Activated T-cell treated with anti-CD3 and anti-CD28 coated beads for 24 hours (primary cell): Measurements from ENCODE around the gene IKZF4.
"Not testable (repeated sequence)": the region's sequence is repeated elsewhere in the genome, so short reads cannot be mapped to it uniquely, and the experiment has no call there.

Source experiments
- DNase-seq: peaks from one replicate; pipeline ENCODE4 v3.0.0-alpha.2; 2020; ENCODE audit warnings: low read depth

IKZF4 gene

GRCh38 chr12:55999522-55999921, 21.3 kb upstream of the IKZF4 start:
- DNase-seq: not testable (repeated sequence)

DNA sequence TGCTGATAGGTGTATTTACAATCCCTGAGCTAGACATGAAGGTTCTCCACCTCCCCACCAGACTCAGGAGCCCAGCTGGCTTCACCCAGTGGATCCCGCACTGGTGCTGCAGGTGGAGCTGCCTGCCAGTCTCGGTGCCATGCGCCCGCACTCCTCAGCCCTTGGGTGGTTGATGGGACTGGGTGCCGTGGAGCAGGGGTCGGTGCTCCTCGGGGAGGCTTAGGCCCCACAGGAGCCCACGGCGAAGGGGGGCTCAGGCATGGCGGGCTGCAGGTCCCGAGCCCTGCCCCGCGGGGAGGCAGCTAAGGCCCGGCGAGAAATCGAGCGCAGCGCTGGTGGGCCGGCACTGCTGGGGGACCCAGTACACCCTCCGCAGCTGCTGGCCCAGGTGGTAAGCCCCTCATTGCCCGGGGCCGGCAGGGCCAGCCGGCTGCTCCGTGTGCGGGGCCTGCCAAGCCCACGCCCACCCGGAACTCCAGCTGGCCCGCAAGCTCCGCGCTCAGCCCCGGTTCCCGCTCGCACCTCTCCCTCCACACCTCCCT, 20.8 kb upstream of the IKZF4 start:
- not testable (repeated sequence) for DNase-seq

DNA sequence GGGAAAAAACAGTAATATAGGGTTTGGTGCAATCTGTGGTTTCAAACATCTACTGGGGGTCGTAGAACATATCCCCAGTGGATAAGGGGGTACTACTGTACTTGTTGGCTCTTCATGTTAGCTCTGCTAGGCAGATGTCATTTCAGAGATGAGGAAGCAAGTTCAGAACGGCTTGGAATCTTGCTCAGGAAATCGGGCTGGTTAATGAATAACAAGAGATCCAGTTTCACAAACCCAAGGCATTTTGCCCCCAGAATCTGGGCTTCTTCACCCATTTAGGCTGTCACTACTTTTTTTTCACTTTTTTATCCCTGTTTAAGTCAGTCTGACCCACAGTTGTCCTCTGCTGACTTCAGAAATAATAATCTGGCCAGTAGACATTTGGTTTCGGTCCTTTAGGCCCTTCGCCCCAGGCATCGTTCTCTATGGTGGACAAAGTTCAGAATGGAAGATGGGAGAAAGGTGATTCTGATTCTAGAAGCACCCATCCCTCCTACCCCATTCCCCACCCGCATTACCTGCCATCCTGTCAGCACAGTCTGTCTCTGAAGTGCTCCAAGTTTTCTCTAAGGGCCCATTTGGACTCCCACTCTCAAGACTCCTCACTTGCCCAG, 19.2 kb upstream of the IKZF4 start:
- no peak for DNase-seq

DNA sequence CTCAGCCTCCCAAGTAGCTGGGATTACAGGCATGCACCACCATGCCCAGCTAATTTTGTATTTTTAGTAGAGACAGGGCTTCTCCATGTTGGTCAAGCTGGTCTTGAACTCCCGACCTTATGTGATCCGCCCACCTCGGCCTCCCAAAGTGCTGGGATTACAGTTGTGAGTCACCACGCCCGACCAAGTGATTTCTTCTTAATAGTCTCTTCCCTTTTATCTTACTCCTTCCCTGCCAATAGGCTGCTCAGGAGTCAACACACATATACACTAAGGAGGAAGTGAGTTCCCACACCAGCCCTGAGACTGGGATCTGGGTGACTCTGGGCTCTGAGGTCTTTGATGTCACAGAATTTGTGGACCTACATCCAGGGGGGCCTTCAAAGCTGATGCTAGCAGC, 17.5 kb upstream of the IKZF4 start:
- DNase-seq: not testable (repeated sequence)

- DNase-seq: no peak
These were observed 16.6 kb upstream of the IKZF4 start for GRCh38 chr12:56004211-56004610.

DNA sequence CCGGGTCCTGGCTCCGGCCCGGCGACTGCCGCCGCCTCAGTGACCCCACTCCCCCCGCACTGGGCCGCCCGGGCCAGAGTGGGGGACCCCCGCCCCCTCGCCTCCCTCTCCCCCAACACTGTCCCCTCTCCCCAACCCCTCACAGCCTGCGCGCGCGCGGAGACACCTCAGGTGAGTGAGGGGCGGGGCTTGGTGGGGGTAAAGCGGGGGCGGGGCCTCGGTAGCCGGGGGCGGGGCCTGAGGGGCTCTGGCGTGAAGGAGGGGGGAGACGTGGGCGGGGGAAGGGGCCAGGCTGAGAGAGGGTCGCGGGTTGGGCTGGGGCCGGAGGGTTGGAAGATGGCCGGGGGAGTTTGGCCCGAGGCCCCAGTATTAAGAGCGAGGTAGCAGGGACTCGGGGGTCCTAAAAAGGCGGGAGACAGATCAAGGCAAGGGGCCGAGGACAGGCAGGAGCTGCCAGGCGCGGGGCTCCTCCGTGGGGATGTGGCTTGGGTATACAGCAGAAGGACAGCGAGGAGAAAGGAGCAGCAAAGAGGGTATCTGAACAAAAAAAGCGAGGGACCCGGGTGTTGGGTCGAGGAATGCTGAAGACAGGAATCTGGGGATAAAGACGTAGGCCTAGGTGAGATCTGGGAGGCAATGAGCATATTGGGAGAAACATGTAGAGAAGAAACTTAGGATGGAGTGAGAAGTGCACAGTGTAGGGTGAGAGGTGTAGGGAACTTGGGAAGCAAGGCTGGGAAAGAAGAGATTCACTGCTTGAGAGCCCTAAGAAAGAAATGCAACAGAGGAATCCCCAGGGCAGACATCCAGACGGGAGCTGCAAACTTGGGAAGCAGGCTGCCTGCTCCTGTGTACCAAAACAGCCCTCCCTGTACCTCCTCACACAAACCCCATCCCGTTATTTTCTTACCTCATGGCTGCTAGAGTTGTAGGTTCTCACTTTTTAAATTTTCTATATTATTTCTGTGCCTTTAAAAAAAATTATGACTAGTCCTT, 13.0 kb upstream of the IKZF4 start:
- peak; percentile 40 for DNase-seq

DNA sequence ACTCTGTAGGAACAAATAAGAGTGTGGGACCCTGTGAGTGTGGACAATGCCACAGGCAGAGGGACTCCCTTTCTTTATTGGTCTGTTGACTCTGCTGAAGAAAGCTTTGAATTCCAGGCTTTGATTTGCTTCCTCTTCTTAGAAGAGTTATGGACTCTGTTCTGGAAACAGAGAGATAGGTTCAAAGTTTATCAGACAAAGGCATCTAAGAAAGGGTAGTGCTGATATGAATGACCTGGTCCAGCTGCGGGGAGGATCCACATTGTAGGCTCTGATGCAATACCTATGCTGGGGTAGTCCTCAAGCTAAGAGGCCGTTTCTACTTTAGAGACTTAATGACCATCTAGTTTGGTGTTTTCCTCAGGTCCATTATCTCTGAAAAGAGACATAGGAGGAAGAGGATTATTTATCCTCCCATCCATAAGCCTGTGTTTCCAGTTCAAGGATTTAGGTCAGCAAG, 10.7 kb upstream of the IKZF4 start:
- DNase-seq: no peak

DNA sequence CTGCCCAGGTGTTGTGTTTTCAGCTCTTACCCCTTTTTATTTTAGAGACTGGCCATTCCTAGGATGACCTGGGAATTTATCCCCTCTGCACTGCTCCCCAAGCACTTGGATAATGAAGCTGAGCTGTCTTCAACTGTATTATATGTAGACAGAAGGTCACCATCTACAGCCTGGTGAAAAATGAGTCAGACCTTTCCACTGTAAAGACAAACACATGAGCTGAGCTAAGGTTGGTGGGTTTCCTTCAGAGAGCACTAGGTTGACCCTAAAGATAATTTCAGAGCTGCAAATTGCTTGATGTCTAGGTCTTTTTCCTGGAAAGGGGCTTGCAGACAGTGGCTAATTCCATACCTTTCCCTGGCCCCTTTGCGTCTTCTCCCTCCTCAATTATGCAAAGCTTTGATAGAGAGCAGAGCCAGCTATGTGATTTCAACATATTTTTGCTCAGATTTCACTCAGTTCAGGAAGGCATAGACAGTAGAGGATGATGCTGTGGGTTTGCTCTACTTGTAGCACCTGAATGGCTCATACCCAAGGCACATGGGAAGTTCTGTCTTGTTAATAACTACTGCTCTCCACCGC, 9.2 kb upstream of the IKZF4 start:
- DNase-seq: no peak

- DNase-seq: no peak
These were observed 7.4 kb upstream of the IKZF4 start for GRCh38 chr12:56013482-56013881.

GRCh38 chr12:56014205-56014604, 6.6 kb upstream of the IKZF4 start:
- DNase-seq: no peak

- DNase-seq: no peak
These were observed 3.7 kb upstream of the IKZF4 start for GRCh38 chr12:56017181-56017580.

DNA sequence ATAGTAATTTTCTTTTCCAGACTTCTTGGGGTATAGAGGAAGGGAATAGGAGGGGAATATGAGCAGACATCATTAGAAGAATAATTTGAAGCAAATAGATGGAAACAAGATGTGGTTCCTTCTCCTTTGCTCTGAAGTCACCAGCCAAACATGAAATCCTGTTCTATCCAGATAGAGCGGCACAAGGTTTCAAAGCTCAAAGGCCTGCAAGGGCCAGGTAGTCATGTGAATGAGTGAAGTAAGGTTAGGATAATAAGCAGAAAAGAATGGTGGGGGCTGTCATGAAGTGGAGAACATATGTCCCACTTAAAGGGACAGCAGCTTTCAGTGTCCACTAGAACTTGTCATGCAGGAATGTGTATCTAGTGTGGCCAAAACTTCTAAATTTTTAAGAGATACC, 2.5 kb upstream of the IKZF4 start:
- DNase-seq: no peak

GRCh38 chr12:56021889-56022497, 1.1 kb downstream of the IKZF4 start:
- no peak for DNase-seq

DNA sequence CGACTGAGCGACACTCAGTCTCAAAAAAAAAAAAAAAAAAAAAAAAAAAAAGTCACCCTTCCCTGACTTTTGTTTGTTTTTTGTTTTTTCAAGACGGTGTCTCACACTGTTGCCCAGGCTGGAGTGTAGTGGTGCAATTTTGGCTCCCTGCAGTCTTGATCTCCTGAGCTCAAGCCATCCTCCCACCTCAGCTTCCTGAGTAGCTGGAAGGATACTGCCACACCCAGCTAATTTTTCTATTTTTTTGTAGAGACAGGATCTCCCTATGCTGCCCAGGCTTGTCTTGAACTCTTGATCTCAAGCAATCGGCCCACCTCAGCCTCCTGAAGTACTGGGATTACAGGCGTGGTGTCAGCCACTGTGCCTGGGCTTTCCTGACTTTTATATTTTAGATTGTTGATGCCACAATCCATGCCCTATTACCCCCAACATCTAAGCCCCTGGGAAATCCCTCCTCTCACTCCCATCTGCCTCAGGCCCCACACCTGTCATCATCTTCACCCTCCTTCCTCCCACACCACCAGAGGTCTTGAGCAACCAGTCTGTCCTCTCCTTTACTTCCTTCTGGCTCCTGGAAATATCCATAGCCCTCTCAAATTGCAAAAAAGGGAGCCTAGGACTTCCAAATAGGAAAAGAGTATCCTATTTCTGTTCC, 7.8 kb downstream of the IKZF4 start:
- DNase-seq: no peak

DNA sequence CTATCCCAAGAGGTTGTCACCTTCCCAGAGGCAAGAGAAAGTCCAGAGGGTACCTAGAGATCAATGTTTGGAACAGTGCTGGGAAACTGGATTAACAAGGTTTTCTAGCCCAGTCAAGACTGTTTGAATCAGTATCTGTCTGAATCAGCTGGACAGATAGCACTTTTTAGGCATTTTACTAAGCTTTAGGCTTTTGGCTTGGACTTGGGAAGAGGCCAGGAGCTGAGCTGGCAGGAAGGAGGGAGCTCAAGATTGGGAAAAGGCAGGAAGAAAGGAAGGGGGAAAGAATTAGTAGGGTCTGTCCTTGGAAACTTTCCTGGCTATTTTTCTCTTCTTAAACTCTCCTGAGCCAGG, 8.3 kb downstream of the IKZF4 start:
- no peak for DNase-seq

GRCh38 chr12:56029666-56030293, 8.9 kb downstream of the IKZF4 start:
- DNase-seq: peak; percentile 36

GRCh38 chr12:56031987-56032386, 11.1 kb downstream of the IKZF4 start:
- DNase-seq: no peak

DNA sequence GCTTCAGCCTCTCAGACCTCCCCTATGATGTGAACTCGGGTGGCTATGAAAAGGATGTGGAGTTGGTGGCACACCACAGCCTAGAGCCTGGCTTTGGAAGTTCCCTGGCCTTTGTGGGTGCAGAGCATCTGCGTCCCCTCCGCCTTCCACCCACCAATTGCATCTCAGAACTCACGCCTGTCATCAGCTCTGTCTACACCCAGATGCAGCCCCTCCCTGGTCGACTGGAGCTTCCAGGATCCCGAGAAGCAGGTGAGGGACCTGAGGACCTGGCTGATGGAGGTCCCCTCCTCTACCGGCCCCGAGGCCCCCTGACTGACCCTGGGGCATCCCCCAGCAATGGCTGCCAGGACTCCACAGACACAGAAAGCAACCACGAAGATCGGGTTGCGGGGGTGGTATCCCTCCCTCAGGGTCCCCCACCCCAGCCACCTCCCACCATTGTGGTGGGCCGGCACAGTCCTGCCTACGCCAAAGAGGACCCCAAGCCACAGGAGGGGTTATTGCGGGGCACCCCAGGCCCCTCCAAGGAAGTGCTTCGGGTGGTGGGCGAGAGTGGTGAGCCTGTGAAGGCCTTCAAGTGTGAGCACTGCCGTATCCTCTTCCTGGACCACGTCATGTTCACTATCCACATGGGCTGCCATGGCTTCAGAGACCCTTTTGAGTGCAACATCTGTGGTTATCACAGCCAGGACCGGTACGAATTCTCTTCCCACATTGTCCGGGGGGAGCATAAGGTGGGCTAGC, 13.9 kb downstream of the IKZF4 start:
- DNase-seq: no peak

GRCh38 chr12:56037161-56037560, 16.3 kb downstream of the IKZF4 start:
- DNase-seq: no peak

- DNase-seq: no peak
These were observed 17.3 kb downstream of the IKZF4 start for GRCh38 chr12:56038022-56038655.
